Tibial nerve (tissue), 4 donors: ENCODE measurements around the gene ABRACL. TPM values are rescaled to one million over a fixed set of nuclear protein-coding genes. Genes with fewer than 3 reads are reported as not detected.

ENCODE experiments used
- DNase-seq, 2 donors: peaks; one replicate each; pipeline ENCODE4 v3.0.0-alpha.2; 2019; ENCODE audit warnings: low spot score in 2 of 2
- H3K27ac ChIP-seq, 4 donors: fragments of 200-600 bp; sonication (generic) in 3 of 4; one replicate each; pipeline ENCODE4 v1.5.1; 2017 to 2019; ENCODE audit warnings: mild to moderate bottlenecking in 1 of 4
- H3K27me3 ChIP-seq, 2 donors: fragments of 200-600 bp; sonication (generic) in 1 of 2; one replicate each; pipeline versions ENCODE4 v1.5.1 to v1.6.0; 2017 to 2019
- H3K36me3 ChIP-seq, 3 donors: fragments of 200-600 bp; sonication (generic); one replicate each; pipeline ENCODE4 v1.5.1; 2018 to 2019
- H3K4me1 ChIP-seq, 4 donors: fragments of 200-600 bp; sonication (generic) in 3 of 4; one replicate each; pipeline ENCODE4 v1.5.1; 2017 to 2019
- H3K4me3 ChIP-seq, 4 donors: fragments of 200-600 bp; sonication (generic) in 3 of 4; one replicate each; pipeline ENCODE4 v1.5.1; 2017 to 2019; ENCODE audit warnings: mild to moderate bottlenecking in 1 of 4, moderate library complexity in 1 of 4
- H3K9me3 ChIP-seq, 4 donors: fragments of 200-600 bp; sonication (generic) in 3 of 4; one replicate each; pipeline ENCODE4 v1.5.1; 2017 to 2019
- EP300 ChIP-seq, 2 donors: sonication (generic); formaldehyde crosslinking; IDR thresholded peaks; one replicate each; pipeline ENCODE4 v1.6.1; 2017; ENCODE audit warnings: antibody characterized with exemption in 2 of 2, mild to moderate bottlenecking in 1 of 2
- POLR2A ChIP-seq, 2 donors: fragments of 450-650 bp; IDR thresholded peaks; one replicate each; pipeline ENCODE4 v1.6.1; 2017; ENCODE audit warnings: antibody characterized with exemption in 2 of 2, mild to moderate bottlenecking in 2 of 2, moderate library complexity in 2 of 2
- WGBS, 2 donors: methylation state at CpG; one replicate each; pipeline ENCODE4 v1.1.5; 2018; 5-methylcytosine and 5-hydroxymethylcytosine counted together
- total RNA-seq, 4 donors: library from RNA; depleted of rRNA; stranded (reverse); fragments of >200 nt; gene quantifications; one replicate each; pipeline ENCODE4 v1.1.0, GENCODE V29; 2016
- TF ChIP-seq, protein P1 (sequence below), 5 experiments: fragments of 200-600 bp in 3 of 5; fragments of 450-650 bp in 2 of 5; sonication (generic) in 3 of 5; IDR thresholded peaks; one replicate each; pipeline ENCODE4 v1.5.1; 2016 to 2019; ENCODE audit warnings: antibody characterized with exemption in 5 of 5, mild to moderate bottlenecking in 3 of 5, moderate library complexity in 2 of 5

Gene ABRACL
- total RNA-seq, 4 donors from 2014 or later: 2.2 to 4.6 (median 3.2) TPM

DNA sequence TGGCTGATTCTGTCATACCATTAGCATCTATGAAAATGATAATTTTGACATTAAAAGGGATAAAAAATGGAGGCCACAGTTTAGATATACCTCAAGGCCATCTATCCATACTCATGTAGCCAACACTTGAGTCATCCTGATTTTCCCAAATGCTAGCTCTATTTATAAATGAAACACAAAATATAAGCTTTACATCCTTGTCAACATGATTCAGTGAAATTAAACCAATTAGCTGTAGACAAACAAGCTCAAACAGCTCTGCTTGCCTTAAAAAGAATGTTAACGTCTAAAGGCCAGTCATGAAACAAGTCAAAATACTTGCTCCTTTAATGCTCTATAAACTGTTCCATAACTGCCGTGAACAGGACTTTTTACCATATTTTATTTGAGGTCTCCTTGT is 40.3 kb downstream of the ABRACL start:
- Histone ChIP-seq H3K27me3 (no peaks in the 10 kb centered on the region), H3K9me3 (no peaks in the 10 kb centered on the region), H3K27ac (no peak overlapping the region), H3K36me3 (no peaks in the 10 kb centered on the region), H3K4me1 (no peaks in the 10 kb centered on the region), H3K4me3 (no peak overlapping the region)
- 60 to 61% methylated on average over 2 of the region's 2 CpGs for WGBS, 2 donors
- TF ChIP-seq POLR2A (IDR thresholded peaks at IDR 0.05) (no peak), EP300 (IDR thresholded peaks at IDR 0.05) (no peak)
- TF ChIP-seq, protein P1, sequence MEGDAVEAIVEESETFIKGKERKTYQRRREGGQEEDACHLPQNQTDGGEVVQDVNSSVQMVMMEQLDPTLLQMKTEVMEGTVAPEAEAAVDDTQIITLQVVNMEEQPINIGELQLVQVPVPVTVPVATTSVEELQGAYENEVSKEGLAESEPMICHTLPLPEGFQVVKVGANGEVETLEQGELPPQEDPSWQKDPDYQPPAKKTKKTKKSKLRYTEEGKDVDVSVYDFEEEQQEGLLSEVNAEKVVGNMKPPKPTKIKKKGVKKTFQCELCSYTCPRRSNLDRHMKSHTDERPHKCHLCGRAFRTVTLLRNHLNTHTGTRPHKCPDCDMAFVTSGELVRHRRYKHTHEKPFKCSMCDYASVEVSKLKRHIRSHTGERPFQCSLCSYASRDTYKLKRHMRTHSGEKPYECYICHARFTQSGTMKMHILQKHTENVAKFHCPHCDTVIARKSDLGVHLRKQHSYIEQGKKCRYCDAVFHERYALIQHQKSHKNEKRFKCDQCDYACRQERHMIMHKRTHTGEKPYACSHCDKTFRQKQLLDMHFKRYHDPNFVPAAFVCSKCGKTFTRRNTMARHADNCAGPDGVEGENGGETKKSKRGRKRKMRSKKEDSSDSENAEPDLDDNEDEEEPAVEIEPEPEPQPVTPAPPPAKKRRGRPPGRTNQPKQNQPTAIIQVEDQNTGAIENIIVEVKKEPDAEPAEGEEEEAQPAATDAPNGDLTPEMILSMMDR (IDR thresholded peaks at IDR 0.05): no peak
- DNase-seq: no peak

DNA sequence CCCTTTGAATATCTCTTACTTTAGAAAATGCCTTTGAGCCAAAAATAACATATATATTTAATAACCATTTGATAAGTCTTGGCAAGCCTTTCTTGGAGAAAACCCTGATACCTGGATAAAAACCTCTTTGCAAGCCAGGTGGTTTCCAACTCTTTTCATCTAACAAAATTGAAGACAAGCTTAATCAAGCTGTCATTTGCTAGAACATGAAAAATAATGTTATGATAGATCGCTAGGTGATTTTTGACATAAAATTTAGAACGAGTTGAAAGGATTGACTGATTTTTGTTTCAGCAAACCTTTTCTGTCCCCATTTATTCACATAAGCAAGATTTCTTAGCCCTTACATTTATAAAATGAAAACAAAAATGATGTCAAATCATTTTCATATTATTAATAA is 44.6 kb downstream of the ABRACL start:
- WGBS, 2 donors: 88 to 93% methylated on average over 2 of the region's 2 CpGs
- Histone ChIP-seq H3K9me3 (no peaks in the 10 kb centered on the region), H3K36me3 (no peaks in the 10 kb centered on the region), H3K27me3 (no peaks in the 10 kb centered on the region), H3K27ac (no peak overlapping the region), H3K4me1 (no peaks in the 10 kb centered on the region), H3K4me3 (no peak overlapping the region)
- TF ChIP-seq POLR2A (IDR thresholded peaks at IDR 0.05) (no peak), EP300 (IDR thresholded peaks at IDR 0.05) (no peak)
- TF ChIP-seq, protein P1 (IDR thresholded peaks at IDR 0.05): no peak
- no peak for DNase-seq

DNA sequence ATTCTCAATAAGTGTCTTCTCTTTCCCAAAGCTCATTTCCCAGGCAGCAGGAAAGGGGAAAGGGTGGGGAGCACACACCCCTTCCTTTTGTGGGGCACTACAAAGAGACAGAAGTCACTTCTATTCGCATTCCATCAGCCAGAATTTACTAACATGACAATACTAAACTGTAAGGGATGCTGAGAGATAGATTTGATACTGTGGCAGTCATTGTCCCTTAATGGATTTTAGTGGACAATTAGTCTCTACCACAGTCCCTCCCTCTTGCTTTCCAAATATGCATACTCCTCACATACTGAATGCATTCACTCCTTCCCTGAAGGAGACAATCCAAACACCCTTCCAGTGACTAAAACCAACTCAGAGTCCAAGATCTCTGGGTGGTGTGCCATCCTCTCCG is 50.5 kb downstream of the ABRACL start:
- Histone ChIP-seq H3K4me1 (no peaks in the 10 kb centered on the region), H3K9me3 (no peaks in the 10 kb centered on the region), H3K36me3 (no peaks in the 10 kb centered on the region), H3K4me3 (no peak overlapping the region), H3K27ac (no peak overlapping the region), H3K27me3 (no peaks in the 10 kb centered on the region)
- WGBS, 2 donors: 77 to 80% methylated on average over 2 of the region's 2 CpGs
- DNase-seq: no peak
- no peak for TF ChIP-seq POLR2A (IDR thresholded peaks at IDR 0.05)
- TF ChIP-seq, protein P1 (IDR thresholded peaks at IDR 0.05): no peak
- TF ChIP-seq EP300 (IDR thresholded peaks at IDR 0.05): no peak

DNA sequence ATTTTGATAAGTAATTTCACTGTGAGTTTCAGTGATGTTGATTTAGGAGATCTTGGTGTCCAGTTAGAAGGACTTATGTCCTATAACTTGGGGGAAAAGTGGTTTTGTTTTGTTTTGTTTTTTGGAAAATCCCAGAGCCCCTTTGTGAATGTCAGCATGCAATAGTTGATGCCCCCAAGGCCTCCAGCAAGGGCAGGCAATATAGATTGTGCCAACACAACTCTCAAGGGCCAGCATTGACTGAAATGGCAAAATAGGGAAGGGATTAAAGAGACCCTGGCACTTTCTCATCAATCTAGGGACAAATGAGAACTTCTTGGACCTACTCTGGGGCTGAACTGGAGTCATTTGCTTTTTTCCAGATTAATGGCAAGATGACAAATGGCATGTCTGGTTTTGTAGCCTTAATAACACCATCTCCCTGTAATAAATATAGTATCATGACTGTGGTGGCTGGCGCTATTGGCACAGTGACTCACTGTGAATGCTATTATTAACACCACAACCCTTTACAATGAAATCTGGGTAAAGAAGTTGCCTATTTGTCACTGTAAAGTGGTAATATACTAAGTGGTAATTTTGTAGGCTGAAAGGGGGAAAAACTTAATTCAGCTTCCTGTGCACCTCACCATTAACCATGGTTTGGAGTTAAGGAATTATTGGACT is 51.8 kb downstream of the ABRACL start:
- H3K4me1 ChIP-seq: no peaks in the 10 kb centered on the region
- H3K4me3 ChIP-seq: no peak overlapping the region
- no peaks in the 10 kb centered on the region for H3K27me3 ChIP-seq
- H3K36me3 ChIP-seq: no peaks in the 10 kb centered on the region
- H3K27ac ChIP-seq: no peak overlapping the region
- DNase-seq: no peak
- no peaks in the 10 kb centered on the region for H3K9me3 ChIP-seq
- TF ChIP-seq EP300 (IDR thresholded peaks at IDR 0.05) (no peak), POLR2A (IDR thresholded peaks at IDR 0.05) (no peak)
- TF ChIP-seq, protein P1 (IDR thresholded peaks at IDR 0.05): no peak
- WGBS, 2 donors: 83 to 84% methylated on average over 1 of the region's 1 CpG

DNA sequence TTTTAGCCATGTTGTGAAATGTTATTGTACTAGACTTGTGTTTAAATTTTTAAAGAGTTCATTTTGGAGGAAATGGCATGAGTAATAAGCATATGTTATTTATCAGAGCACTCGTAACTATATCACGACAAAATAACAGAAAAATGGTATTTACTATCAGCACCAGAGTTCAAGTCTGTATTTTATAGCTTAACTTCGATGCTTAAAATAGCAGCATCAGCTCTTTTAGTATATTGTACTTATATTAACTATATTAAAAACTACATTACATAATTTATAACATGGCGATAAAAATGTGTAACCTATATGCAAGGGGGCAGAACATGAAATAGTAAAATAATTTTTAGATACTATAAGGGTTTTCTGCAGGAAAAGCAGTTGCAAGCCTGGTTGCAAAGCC is 52.9 kb downstream of the ABRACL start:
- no peaks in the 10 kb centered on the region for H3K27me3 ChIP-seq
- no peak for DNase-seq
- no peaks in the 10 kb centered on the region for H3K9me3 ChIP-seq
- TF ChIP-seq POLR2A (IDR thresholded peaks at IDR 0.05): no peak
- TF ChIP-seq, protein P1 (IDR thresholded peaks at IDR 0.05): no peak
- TF ChIP-seq EP300 (IDR thresholded peaks at IDR 0.05): no peak
- no peak overlapping the region for H3K4me3 ChIP-seq
- WGBS, 2 donors: 85 to 91% methylated on average over 4 of the region's 4 CpGs
- H3K4me1 ChIP-seq: no peaks in the 10 kb centered on the region
- H3K36me3 ChIP-seq: no peaks in the 10 kb centered on the region
- no peak overlapping the region for H3K27ac ChIP-seq
